Esophagus muscularis mucosa (tissue), 4 donors: ENCODE measurements around the gene TBC1D17.

ENCODE experiments used
- CTCF ChIP-seq, 3 experiments: fragments of 200-600 bp in 2 of 3; fragments of 450-650 bp in 1 of 3; sonication (generic) in 2 of 3; IDR thresholded peaks; one replicate each; pipeline ENCODE4 v1.5.1; 2017 to 2019; ENCODE audit warnings: antibody characterized with exemption in 3 of 3, mild to moderate bottlenecking in 2 of 3, moderate library complexity in 1 of 3
- EP300 ChIP-seq: sonication (generic); formaldehyde crosslinking; IDR thresholded peaks from one replicate; pipeline ENCODE4 v1.6.1; 2017; ENCODE audit warnings: antibody characterized with exemption
- POLR2A ChIP-seq: fragments of 450-650 bp; IDR thresholded peaks from one replicate; pipeline ENCODE4 v1.6.1; 2017; ENCODE audit warnings: antibody characterized with exemption, moderate library complexity, mild to moderate bottlenecking, low read depth
- POLR2AphosphoS5 ChIP-seq, 2 donors: sonication (generic); formaldehyde crosslinking; IDR thresholded peaks; one replicate each; pipeline ENCODE4 v1.6.1; 2017; ENCODE audit warnings: antibody characterized with exemption in 2 of 2

- TF ChIP-seq CTCF (IDR thresholded peaks at IDR 0.05) (no peak), EP300 (no peak), POLR2A (no peak), POLR2AphosphoS5 (IDR thresholded peaks at IDR 0.05) (no peak)
These were observed 29.5 kb upstream of the TBC1D17 start for GRCh38 chr19:49847731-49848696.
